PC-3 (cell line): ENCODE data around the gene CHPF2. TPM values are rescaled to one million over a fixed set of nuclear protein-coding genes. Genes with fewer than 3 reads are reported as not detected.

Experiments
- ATAC-seq: fragments of 200-7000 bp; cut with Tn5 transposase; 2 replicates; pipeline ENCODE4 v1.9.1; 2020; ENCODE audit warnings: mild to moderate bottlenecking, moderate library complexity
- BruUV-seq: library from RNA; stranded (reverse); fragments of 400-500 nt; replicated peaks from 2 replicates; lab custom pipeline; 2021; lab: Mats Ljungman, UMichigan
- CTCF ChIA-PET: fragments of 300-600 bp; sonication (Branson Sonifier 250); formaldehyde crosslinking; loops from one replicate; lab custom pipeline; 2022; ENCODE audit warnings: antibody characterized with exemption; lab: Charles Lee
- POLR2A ChIA-PET: fragments of 300-600 bp; sonication (Branson Sonifier 250); formaldehyde crosslinking; loops from one replicate; lab custom pipeline; 2022; ENCODE audit warnings: antibody characterized with exemption; ENCODE audit not compliant: unreplicated experiment; lab: Charles Lee
- DNase-seq: peaks from one replicate; pipeline ENCODE4 v3.0.0-alpha.2; 2015
- H2AFZ ChIP-seq: fragments of 300-600 bp; sonication (generic); 2 replicates; pipeline ENCODE4 v1.6.0; 2016; ENCODE audit warnings: antibody characterized with exemption, low read length
- H3F3A ChIP-seq: fragments of 300-600 bp; sonication (generic); one replicate; pipeline ENCODE4 v1.6.0; 2017; ENCODE audit warnings: antibody characterized with exemption, low read length, control low read depth, mild to moderate bottlenecking; ENCODE audit not compliant: unreplicated experiment
- H3K27ac ChIP-seq: fragments of 300-600 bp; sonication (generic); 2 replicates; pipeline ENCODE4 v1.5.1; 2016; ENCODE audit warnings: mild to moderate bottlenecking, low read length
- H3K27me3 ChIP-seq: fragments of 300-600 bp; sonication (generic); 2 replicates; pipeline ENCODE4 v1.6.1; 2016; ENCODE audit warnings: low read length, mixed read lengths
- H3K36me3 ChIP-seq: fragments of 300-600 bp; sonication (generic); 2 replicates; pipeline ENCODE4 v1.6.1; 2016; ENCODE audit warnings: low read depth, mixed run types, low read length, mixed read lengths
- H3K4me1 ChIP-seq: fragments of 300-600 bp; sonication (generic); 2 replicates; pipeline ENCODE4 v1.5.1; 2016; ENCODE audit warnings: low read length; ENCODE audit not compliant: insufficient read depth
- H3K4me2 ChIP-seq: fragments of 300-600 bp; sonication (generic); 2 replicates; pipeline ENCODE4 v1.6.0; 2016; ENCODE audit warnings: low read length
- H3K4me3 ChIP-seq: fragments of 300-600 bp; sonication (generic); 2 replicates; pipeline ENCODE4 v1.5.1; 2016; ENCODE audit warnings: mild to moderate bottlenecking, low read length, mixed read lengths
- H3K79me2 ChIP-seq: fragments of 300-600 bp; sonication (generic); 2 replicates; pipeline ENCODE4 v1.6.1; 2017; ENCODE audit warnings: low read length, mixed read lengths
- H3K9ac ChIP-seq: fragments of 300-600 bp; sonication (generic); 2 replicates; pipeline ENCODE4 v1.6.0; 2016; ENCODE audit warnings: mild to moderate bottlenecking, low read length
- H3K9me2 ChIP-seq: fragments of 300-600 bp; sonication (generic); replicated peaks from 2 replicates; pipeline ENCODE4 v1.6.1; 2016; ENCODE audit warnings: mixed run types, low read length, mixed read lengths
- H3K9me3 ChIP-seq: fragments of 300-600 bp; sonication (generic); 2 replicates; pipeline ENCODE4 v1.6.1; 2016; ENCODE audit warnings: low read length, mixed read lengths
- H4K20me1 ChIP-seq: fragments of 300-600 bp; sonication (generic); 2 replicates; pipeline ENCODE4 v1.6.1; 2016; ENCODE audit warnings: low read length, mixed read lengths
- CTCF ChIP-seq: fragments of 300-600 bp; sonication (generic); conservative IDR thresholded peaks from 2 replicates; pipeline ENCODE4 v1.5.1; 2017; ENCODE audit warnings: antibody characterized with exemption, low read depth, mild to moderate bottlenecking, low read length
- EZH2 ChIP-seq: fragments of 300-600 bp; sonication (generic); IDR thresholded peaks from one replicate; pipeline ENCODE4 v1.6.1; 2017; ENCODE audit warnings: antibody characterized with exemption, mild to moderate bottlenecking, low read length; ENCODE audit not compliant: unreplicated experiment
- EZH2phosphoT487 ChIP-seq: fragments of 300-600 bp; sonication (generic); IDR thresholded peaks from 2 replicates; pipeline ENCODE4 v1.6.1; 2018; ENCODE audit warnings: mild to moderate bottlenecking, antibody characterized with exemption, low read length, borderline replicate concordance
- intact Hi-C: fragments of 100-400 bp; cut with micrococcal nuclease; formaldehyde crosslinking; loops from 2 replicates; pipeline ENCODE4 v1.9.0; 2023
- total RNA-seq: library from RNA; depleted of rRNA; stranded (reverse); fragments of >200 nt; gene quantifications from 2 replicates; pipeline ENCODE4 v1.2.3, GENCODE V29; 2014

CHPF2 gene
- total RNA-seq, 1 experiment from 2014 or later = 30.1 TPM

DNA sequence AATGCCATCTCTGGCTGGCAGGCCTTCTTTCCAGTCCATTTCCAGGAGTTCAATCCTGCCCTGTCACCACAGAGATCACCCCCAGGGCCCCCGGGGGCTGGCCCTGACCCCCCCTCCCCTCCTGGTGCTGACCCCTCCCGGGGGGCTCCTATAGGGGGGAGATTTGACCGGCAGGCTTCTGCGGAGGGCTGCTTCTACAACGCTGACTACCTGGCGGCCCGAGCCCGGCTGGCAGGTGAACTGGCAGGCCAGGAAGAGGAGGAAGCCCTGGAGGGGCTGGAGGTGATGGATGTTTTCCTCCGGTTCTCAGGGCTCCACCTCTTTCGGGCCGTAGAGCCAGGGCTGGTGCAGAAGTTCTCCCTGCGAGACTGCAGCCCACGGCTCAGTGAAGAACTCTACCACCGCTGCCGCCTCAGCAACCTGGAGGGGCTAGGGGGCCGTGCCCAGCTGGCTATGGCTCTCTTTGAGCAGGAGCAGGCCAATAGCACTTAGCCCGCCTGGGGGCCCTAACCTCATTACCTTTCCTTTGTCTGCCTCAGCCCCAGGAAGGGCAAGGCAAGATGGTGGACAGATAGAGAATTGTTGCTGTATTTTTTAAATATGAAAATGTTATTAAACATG lies 6.0 kb downstream of the CHPF2 start:
- intact Hi-C loops = no loop called here
- H3K9me3 ChIP-seq = no peaks in the 10 kb centered on the region
- H3K4me1 ChIP-seq = peaks cover 11% of the 10 kb centered on the region; the same call in 1 of the 2 replicates
- H3K79me2 ChIP-seq = peaks cover 37% of the 10 kb centered on the region
- no peak for TF ChIP-seq EZH2
- no peak for TF ChIP-seq EZH2phosphoT487
- TF ChIP-seq CTCF = no peak
- H3K36me3 ChIP-seq = peaks cover 16% of the 10 kb centered on the region
- no TSS peak for BruUV-seq
- ATAC-seq (no peak), DNase-seq (no peak)
- no peaks in the 10 kb centered on the region for H3F3A ChIP-seq
- ChIA-PET CTCF (no interaction called here), POLR2A (no interaction called here)
- H3K9me2 ChIP-seq = no peaks in the 10 kb centered on the region
- no peaks in the 10 kb centered on the region for H4K20me1 ChIP-seq
- no peak overlapping the region for H2AFZ ChIP-seq
- H3K27ac ChIP-seq = no peak overlapping the region
- no peak overlapping the region for H3K4me2 ChIP-seq
- H3K4me3 ChIP-seq = no peak overlapping the region
- H3K9ac ChIP-seq = no peak overlapping the region
- H3K27me3 ChIP-seq = no peaks in the 10 kb centered on the region

DNA sequence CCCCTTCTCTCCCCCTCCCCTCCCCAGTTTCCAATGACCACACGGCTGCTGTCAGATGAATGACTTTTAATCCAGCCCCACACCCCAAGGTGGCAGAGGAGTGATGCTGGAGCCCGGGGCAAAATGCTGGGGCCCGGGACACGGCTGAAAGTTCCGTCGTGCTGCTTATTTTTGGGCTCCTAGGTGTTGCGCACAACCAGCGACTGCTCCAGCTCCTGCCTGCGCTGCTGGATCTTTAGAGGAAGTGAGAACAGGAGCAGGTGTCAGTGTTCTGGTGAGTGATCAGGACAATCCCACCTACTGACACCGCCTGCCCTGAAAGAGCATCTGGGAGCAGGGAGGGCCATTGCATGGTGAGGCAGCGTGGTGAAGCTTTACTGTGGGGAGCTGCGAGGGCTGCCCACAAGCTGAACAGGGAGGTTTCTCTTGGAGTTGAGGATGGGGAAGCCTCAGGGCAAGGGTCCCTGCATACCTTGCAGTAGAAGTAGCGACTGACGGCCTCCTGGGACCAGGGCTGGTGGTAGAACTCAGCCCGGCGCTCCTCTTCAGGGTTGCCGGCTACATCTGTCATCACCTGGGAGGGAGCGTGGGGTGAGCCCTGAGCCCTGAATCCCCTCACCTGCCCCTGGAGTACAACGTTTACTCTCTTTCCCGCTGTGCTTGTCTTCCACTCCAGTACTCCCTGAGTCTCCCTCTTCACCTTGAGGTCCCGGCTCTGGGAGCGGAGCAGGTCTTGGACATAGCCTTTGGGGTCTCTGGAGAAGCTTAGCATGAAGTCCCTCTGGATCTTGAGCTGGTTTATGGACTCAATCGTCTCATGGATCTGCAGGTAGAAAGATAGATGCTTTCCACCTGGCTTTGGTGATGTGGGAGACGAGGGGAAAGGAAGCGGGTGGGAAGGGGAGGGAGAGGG lies 6.9 kb downstream of the CHPF2 start:
- no peaks in the 10 kb centered on the region for H4K20me1 ChIP-seq
- H3K4me3 ChIP-seq = no peak overlapping the region
- H3K27me3 ChIP-seq = no peaks in the 10 kb centered on the region
- peaks cover 16% of the 10 kb centered on the region for H3K36me3 ChIP-seq
- TF ChIP-seq EZH2phosphoT487 (no peak), CTCF (no peak), EZH2 (no peak)
- ATAC-seq (no peak), DNase-seq (no peak)
- H3K4me2 ChIP-seq = no peak overlapping the region
- POLR2A ChIA-PET = no interaction called here
- no peak overlapping the region for H3K9ac ChIP-seq
- H2AFZ ChIP-seq = no peak overlapping the region
- no peaks in the 10 kb centered on the region for H3K9me3 ChIP-seq
- no peak overlapping the region for H3K27ac ChIP-seq
- peaks cover 2% of the 10 kb centered on the region; the same call in 1 of the 2 replicates for H3K4me1 ChIP-seq
- BruUV-seq = no TSS peak
- intact Hi-C loops = no loop called here
- peaks cover 29% of the 10 kb centered on the region for H3K79me2 ChIP-seq
- no peaks in the 10 kb centered on the region for H3K9me2 ChIP-seq
- CTCF ChIA-PET = no interaction called here
- H3F3A ChIP-seq = no peaks in the 10 kb centered on the region
